Sigmoid colon (tissue), 4 donors: ENCODE measurements around the gene CD84.

ENCODE experiments used
- EP300 ChIP-seq, 4 donors: sonication (generic); formaldehyde crosslinking; IDR thresholded peaks; one replicate each; pipeline ENCODE4 v1.6.1; 2017; ENCODE audit warnings: antibody characterized with exemption in 4 of 4
- POLR2AphosphoS5 ChIP-seq, 4 donors: sonication (generic); formaldehyde crosslinking; IDR thresholded peaks; one replicate each; pipeline ENCODE4 v1.6.1; 2017; ENCODE audit warnings: antibody characterized with exemption in 4 of 4
- TF ChIP-seq, protein P1 (sequence below), 4 experiments: fragments of 450-650 bp in 3 of 4; fragments of 200-600 bp in 1 of 4; IDR thresholded peaks; one replicate each; pipeline ENCODE4 v1.5.1; 2016 to 2019; ENCODE audit warnings: antibody characterized with exemption in 4 of 4, mild to moderate bottlenecking in 3 of 4, moderate library complexity in 2 of 4

DNA sequence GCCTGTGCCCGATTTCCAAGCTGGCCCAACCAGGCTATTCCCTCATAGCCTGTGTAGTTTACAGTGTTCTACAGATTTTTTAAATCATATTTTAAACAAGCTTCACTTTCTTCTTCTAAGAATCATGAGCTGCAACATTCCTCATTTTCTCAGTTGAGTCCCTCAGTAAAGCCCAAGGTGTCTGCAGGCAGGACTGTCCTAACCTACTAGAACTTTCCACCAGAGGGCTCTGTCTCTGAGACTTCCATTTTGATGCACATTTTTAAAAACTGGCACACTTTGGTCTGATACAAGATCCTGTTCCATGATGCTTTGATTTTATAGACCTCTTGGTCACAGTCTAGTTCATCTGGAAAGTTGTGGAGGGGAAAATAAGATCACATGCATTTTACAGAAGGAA is 34.6 kb downstream of the CD84 start:
- TF ChIP-seq, protein P1, sequence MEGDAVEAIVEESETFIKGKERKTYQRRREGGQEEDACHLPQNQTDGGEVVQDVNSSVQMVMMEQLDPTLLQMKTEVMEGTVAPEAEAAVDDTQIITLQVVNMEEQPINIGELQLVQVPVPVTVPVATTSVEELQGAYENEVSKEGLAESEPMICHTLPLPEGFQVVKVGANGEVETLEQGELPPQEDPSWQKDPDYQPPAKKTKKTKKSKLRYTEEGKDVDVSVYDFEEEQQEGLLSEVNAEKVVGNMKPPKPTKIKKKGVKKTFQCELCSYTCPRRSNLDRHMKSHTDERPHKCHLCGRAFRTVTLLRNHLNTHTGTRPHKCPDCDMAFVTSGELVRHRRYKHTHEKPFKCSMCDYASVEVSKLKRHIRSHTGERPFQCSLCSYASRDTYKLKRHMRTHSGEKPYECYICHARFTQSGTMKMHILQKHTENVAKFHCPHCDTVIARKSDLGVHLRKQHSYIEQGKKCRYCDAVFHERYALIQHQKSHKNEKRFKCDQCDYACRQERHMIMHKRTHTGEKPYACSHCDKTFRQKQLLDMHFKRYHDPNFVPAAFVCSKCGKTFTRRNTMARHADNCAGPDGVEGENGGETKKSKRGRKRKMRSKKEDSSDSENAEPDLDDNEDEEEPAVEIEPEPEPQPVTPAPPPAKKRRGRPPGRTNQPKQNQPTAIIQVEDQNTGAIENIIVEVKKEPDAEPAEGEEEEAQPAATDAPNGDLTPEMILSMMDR (IDR thresholded peaks at IDR 0.05) = no peak
- TF ChIP-seq EP300 (IDR thresholded peaks at IDR 0.05) (no peak), POLR2AphosphoS5 (IDR thresholded peaks at IDR 0.05) (no peak)
